PC-9 (cell line): ENCODE data around the gene AKAP4. TPM values are rescaled to one million over a fixed set of nuclear protein-coding genes. Genes with fewer than 3 reads are reported as not detected.

ENCODE experiments used
- BruUV-seq: library from RNA; stranded (reverse); fragments of 400-500 nt; replicated peaks from 2 replicates; lab custom pipeline; 2021; lab: Mats Ljungman, UMichigan
- CTCF ChIA-PET: fragments of 300-600 bp; sonication (Branson Sonifier 250); formaldehyde crosslinking; loops from one replicate; lab custom pipeline; 2022; ENCODE audit warnings: antibody characterized with exemption; lab: Charles Lee
- POLR2A ChIA-PET: fragments of 300-600 bp; sonication (Branson Sonifier 250); formaldehyde crosslinking; loops from one replicate; lab custom pipeline; 2022; ENCODE audit warnings: antibody characterized with exemption; ENCODE audit not compliant: unreplicated experiment; lab: Charles Lee
- DNase-seq, 2 experiments: peaks; one replicate each; pipeline versions ENCODE4 v3.0.0 to v3.0.0-alpha.2; 2015 to 2022; ENCODE audit warnings: mixed read lengths in 1 of 2
- H2AFZ ChIP-seq: fragments of 200-600 bp; sonication (generic); 2 replicates; pipeline ENCODE4 v1.8.1; 2017; ENCODE audit warnings: antibody characterized with exemption
- H3F3A ChIP-seq: fragments of 200-600 bp; sonication (generic); 2 replicates; pipeline ENCODE4 v1.8.1; 2017; ENCODE audit warnings: antibody characterized with exemption, mild to moderate bottlenecking, low read depth; ENCODE audit not compliant: insufficient read depth
- H3K27ac ChIP-seq: fragments of 200-600 bp; sonication (generic); 2 replicates; pipeline ENCODE4 v1.6.1; 2016; ENCODE audit warnings: mixed run types
- H3K27me3 ChIP-seq: fragments of 200-600 bp; sonication (generic); 2 replicates; pipeline ENCODE4 v1.6.1; 2016; ENCODE audit warnings: low read depth, mixed run types; ENCODE audit not compliant: insufficient read depth
- H3K36me3 ChIP-seq: fragments of 200-600 bp; sonication (generic); 2 replicates; pipeline ENCODE4 v1.6.1; 2016; ENCODE audit warnings: low read depth, mixed run types
- H3K4me1 ChIP-seq: fragments of 200-600 bp; sonication (generic); replicated peaks from 2 replicates; pipeline ENCODE4 v1.6.1; 2016; ENCODE audit warnings: mixed run types; ENCODE audit not compliant: insufficient read depth
- H3K4me2 ChIP-seq: fragments of 200-600 bp; sonication (generic); 2 replicates; pipeline ENCODE4 v1.6.1; 2017; ENCODE audit warnings: mixed run types
- H3K4me3 ChIP-seq: fragments of 200-600 bp; sonication (generic); 2 replicates; pipeline ENCODE4 v1.6.1; 2016; ENCODE audit warnings: mixed run types
- H3K79me2 ChIP-seq: fragments of 200-600 bp; sonication (generic); 2 replicates; pipeline ENCODE4 v1.6.1; 2017; ENCODE audit warnings: low read depth, mixed run types
- H3K9me2 ChIP-seq: fragments of 200-600 bp; sonication (generic); 2 replicates; pipeline ENCODE4 v1.8.1; 2017; ENCODE audit warnings: mild to moderate bottlenecking; ENCODE audit not compliant: insufficient read depth
- H3K9me3 ChIP-seq: fragments of 200-600 bp; sonication (generic); 2 replicates; pipeline ENCODE4 v1.8.1; 2016; ENCODE audit warnings: low read depth; ENCODE audit not compliant: insufficient read depth
- H4K20me1 ChIP-seq: fragments of 200-600 bp; sonication (generic); 2 replicates; pipeline ENCODE4 v1.8.1; 2017; ENCODE audit not compliant: insufficient read depth
- CTCF ChIP-seq: fragments of 200-600 bp; sonication (generic); conservative IDR thresholded peaks from 2 replicates; pipeline ENCODE4 v1.6.1; 2017; ENCODE audit warnings: mixed run types, antibody characterized with exemption, mild to moderate bottlenecking, moderate library complexity
- EZH2 ChIP-seq: fragments of 200-600 bp; sonication (generic); IDR thresholded peaks from 2 replicates; pipeline ENCODE4 v1.8.0; 2017; ENCODE audit warnings: antibody characterized with exemption, low read depth
- intact Hi-C: fragments of 100-400 bp; cut with micrococcal nuclease; formaldehyde crosslinking; loops from one replicate; pipeline ENCODE4 v1.10.0; 2022; ENCODE audit not compliant: unreplicated experiment
- total RNA-seq: library from RNA; stranded (reverse); gene quantifications from 2 replicates; pipeline ENCODE4 v1.2.3, GENCODE V29; 2021

Gene AKAP4
- total RNA-seq, 1 experiment from 2014 or later, result not detected

GRCh38 chrX:50188859-50189600 lies 11.8 kb downstream of the AKAP4 start:
- intact Hi-C loops, result no loop called here
- TF ChIP-seq EZH2 (no peak), CTCF (no peak)
- H3K36me3 ChIP-seq, result no peaks in the 10 kb centered on the region

GRCh38 chrX:50183891-50184290 lies 16.9 kb downstream of the AKAP4 start:
- Histone ChIP-seq H3K9me3 (no peaks in the 10 kb centered on the region), H4K20me1 (no peaks in the 10 kb centered on the region), H2AFZ (no peak overlapping the region), H3K79me2 (no peaks in the 10 kb centered on the region), H3F3A (no peaks in the 10 kb centered on the region), H3K4me1 (no peaks in the 10 kb centered on the region), H3K4me3 (no peak overlapping the region), H3K36me3 (no peaks in the 10 kb centered on the region), H3K27ac (no peak overlapping the region), H3K27me3 (no peaks in the 10 kb centered on the region), H3K9me2 (no peaks in the 10 kb centered on the region), H3K4me2 (no peak overlapping the region)
- intact Hi-C loops, result no loop called here
- CTCF ChIA-PET, result no interaction called here
- no peak for DNase-seq
- TF ChIP-seq CTCF, result no peak
- TF ChIP-seq EZH2, result no peak
- POLR2A ChIA-PET, result no interaction called here
- no TSS peak for BruUV-seq

More at GRCh38 chrX:50188859-50189600, 11.8 kb downstream of the AKAP4 start:
- H3K9me2 ChIP-seq, result no peaks in the 10 kb centered on the region
- no TSS peak for BruUV-seq
- H3K27ac ChIP-seq, result no peak overlapping the region
- ChIA-PET CTCF (no interaction called here), POLR2A (no interaction called here)
- no peak overlapping the region for H3K4me3 ChIP-seq
- H3K4me2 ChIP-seq, result no peak overlapping the region
- H3F3A ChIP-seq, result no peaks in the 10 kb centered on the region
- no peak overlapping the region for H2AFZ ChIP-seq
- no peak for DNase-seq
- H4K20me1 ChIP-seq, result no peaks in the 10 kb centered on the region
- no peaks in the 10 kb centered on the region for H3K9me3 ChIP-seq
- H3K79me2 ChIP-seq, result no peaks in the 10 kb centered on the region
- H3K27me3 ChIP-seq, result no peaks in the 10 kb centered on the region
- H3K4me1 ChIP-seq, result no peaks in the 10 kb centered on the region

GRCh38 chrX:50180073-50180940 lies 20.5 kb downstream of the AKAP4 start:
- Histone ChIP-seq H3K79me2 (no peaks in the 10 kb centered on the region), H4K20me1 (no peaks in the 10 kb centered on the region), H3K27ac (no peak overlapping the region), H3K4me3 (no peak overlapping the region), H3K36me3 (no peaks in the 10 kb centered on the region), H2AFZ (no peak overlapping the region), H3K4me1 (no peaks in the 10 kb centered on the region), H3K9me3 (no peaks in the 10 kb centered on the region), H3F3A (no peaks in the 10 kb centered on the region), H3K27me3 (no peaks in the 10 kb centered on the region), H3K4me2 (no peak overlapping the region), H3K9me2 (no peaks in the 10 kb centered on the region)
- intact Hi-C loops, result no loop called here
- POLR2A ChIA-PET, result no interaction called here
- BruUV-seq, result no TSS peak
- TF ChIP-seq CTCF (no peak), EZH2 (no peak)
- CTCF ChIA-PET, result no interaction called here
- DNase-seq, result no peak
